HL-60 (cell line): ENCODE data around the gene ARID1B.

Source experiments
- CTCF ChIP-seq: IDR thresholded peaks from one replicate; pipeline ENCODE4 v1.5.1; 2011; ENCODE audit warnings: low read length, control low read depth, inconsistent platforms; ENCODE audit not compliant: insufficient read depth
- TF ChIP-seq, protein P1 (sequence below): IDR thresholded peaks from 2 replicates; pipeline ENCODE4 v1.6.1; 2012; ENCODE audit warnings: low read depth; ENCODE audit not compliant: insufficient replicate concordance

- TF ChIP-seq CTCF: no peak
- TF ChIP-seq, protein P1, sequence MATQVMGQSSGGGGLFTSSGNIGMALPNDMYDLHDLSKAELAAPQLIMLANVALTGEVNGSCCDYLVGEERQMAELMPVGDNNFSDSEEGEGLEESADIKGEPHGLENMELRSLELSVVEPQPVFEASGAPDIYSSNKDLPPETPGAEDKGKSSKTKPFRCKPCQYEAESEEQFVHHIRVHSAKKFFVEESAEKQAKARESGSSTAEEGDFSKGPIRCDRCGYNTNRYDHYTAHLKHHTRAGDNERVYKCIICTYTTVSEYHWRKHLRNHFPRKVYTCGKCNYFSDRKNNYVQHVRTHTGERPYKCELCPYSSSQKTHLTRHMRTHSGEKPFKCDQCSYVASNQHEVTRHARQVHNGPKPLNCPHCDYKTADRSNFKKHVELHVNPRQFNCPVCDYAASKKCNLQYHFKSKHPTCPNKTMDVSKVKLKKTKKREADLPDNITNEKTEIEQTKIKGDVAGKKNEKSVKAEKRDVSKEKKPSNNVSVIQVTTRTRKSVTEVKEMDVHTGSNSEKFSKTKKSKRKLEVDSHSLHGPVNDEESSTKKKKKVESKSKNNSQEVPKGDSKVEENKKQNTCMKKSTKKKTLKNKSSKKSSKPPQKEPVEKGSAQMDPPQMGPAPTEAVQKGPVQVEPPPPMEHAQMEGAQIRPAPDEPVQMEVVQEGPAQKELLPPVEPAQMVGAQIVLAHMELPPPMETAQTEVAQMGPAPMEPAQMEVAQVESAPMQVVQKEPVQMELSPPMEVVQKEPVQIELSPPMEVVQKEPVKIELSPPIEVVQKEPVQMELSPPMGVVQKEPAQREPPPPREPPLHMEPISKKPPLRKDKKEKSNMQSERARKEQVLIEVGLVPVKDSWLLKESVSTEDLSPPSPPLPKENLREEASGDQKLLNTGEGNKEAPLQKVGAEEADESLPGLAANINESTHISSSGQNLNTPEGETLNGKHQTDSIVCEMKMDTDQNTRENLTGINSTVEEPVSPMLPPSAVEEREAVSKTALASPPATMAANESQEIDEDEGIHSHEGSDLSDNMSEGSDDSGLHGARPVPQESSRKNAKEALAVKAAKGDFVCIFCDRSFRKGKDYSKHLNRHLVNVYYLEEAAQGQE: no peak
These were observed 321.8 kb downstream of the ARID1B start for GRCh38 chr6:157098999-157099398.
